G401 (cell line): ENCODE measurements around the gene CEP76. TPM values are rescaled to one million over a fixed set of nuclear protein-coding genes. Genes with fewer than 3 reads are reported as not detected.

ENCODE experiments used
- DNase-seq: peaks from one replicate; pipeline ENCODE4 v3.0.0-alpha.2; 2015; ENCODE audit warnings: low spot score
- in situ Hi-C: cut with HindIII; loops from 2 replicates; pipeline ENCODE4 v1.10.0; 2016; ENCODE audit warnings: low sequenced_read_pairs, mixed read lengths
- total RNA-seq: library from RNA; depleted of rRNA; stranded (reverse); fragments of >200 nt; shearing (Covaris generic); gene quantifications from 2 replicates; pipeline ENCODE4 v1.2.3, GENCODE V29; 2014

Gene CEP76
- total RNA-seq, 1 experiment from 2014 or later, result 21.7 TPM

DNA sequence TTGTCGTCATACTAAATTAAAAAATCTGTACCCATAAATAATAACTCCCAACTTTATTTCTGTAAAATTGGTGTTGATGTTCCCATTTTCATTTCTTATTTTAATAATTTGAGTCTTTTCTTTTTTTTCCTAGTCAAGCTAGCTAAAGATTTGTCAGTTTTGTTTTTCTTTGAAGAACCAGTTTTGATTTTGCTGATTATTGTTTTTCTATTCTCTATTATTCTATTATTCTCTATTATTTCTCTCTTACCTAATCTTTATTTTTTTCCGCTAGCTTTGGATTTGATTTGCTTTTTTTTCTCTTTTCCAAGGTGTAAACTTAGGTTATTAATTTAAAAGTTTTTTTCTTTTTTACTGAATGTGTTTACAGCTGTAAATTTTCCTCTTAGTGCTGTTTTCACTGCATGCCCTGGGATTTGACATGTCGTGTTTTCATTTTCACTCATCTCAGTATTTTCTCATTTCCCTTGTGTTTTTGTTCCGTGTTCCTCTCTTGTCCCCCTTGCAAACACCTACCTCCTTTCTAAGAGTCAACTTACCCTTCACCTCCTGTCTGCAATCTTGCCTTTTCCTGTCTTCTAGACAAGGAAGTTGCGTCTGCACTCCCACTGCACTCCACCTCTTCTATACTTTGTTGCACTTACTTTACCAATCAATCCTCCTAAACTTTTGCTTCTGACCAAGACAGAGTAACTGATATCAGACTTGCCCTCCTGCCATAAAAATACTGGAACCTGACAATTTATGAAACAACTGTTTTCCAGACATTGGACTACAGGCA is 19.2 kb upstream of the CEP76 start:
- no peak for DNase-seq
- in situ Hi-C loops, result no loop called here

DNA sequence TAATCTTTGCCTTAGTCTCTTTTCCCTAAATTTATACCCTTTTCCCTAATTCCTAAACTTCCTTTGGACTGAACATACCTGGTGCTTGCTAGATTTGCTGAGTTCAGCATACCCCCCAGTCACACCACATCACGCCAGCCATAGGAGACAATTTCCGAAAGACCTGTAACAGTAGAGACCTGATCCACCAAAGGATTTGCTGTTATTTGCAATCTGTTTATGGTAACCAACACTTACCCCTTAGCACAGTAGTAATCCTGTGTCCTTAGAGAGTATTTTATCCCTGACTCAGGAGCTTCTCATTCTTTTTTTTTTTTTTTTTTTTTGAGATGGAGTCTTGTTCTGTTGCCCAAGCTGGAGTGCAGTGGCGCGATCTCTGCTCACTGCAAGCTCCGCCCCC is 8.9 kb upstream of the CEP76 start:
- DNase-seq, result no peak
- in situ Hi-C loops, result no loop called here

DNA sequence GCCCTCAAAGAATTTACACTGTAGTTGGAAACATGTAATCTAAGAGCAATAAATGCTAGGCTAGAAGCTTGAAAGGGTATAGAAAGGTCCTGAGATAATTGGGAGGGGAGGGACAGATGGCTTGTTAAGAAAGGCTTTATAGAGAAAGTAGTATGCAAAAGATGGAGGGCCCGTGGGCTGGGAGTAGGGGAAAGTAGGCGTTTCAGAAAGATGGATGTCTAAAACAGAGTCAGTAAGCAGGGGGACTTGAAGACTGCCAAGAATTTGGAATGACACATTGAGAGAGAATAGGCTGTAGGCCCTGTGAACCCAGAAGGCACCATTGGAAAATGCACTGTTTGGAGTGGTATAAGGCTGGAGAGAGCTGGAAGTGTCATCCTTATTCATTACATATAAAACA is 1.1 kb upstream of the CEP76 start:
- in situ Hi-C loops, result no loop called here
- DNase-seq, result peak; percentile 33

DNA sequence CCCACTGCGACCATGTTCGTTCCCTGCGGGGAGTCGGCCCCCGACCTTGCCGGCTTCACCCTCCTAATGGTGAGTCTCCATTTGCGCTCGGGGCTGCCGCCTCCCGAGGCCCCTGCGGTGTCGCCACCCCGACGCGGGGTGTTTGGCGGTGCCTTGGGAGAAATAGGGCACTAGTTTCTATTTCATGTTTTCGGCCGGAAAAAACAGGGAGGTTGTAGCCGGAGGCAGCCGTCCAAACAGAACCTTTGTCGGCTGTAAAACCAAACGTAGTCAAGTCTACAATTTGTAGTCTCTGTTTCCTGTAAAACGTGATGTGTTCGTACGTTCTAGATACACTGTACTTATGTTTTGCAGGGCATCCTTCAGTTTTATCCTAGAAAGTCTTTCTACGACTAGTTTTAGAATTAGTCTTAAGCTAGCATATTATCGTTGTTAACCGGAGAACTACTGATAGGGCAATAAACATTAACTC is 609 bp upstream of the CEP76 start:
- DNase-seq, result no peak
- in situ Hi-C loops, result no loop called here

DNA sequence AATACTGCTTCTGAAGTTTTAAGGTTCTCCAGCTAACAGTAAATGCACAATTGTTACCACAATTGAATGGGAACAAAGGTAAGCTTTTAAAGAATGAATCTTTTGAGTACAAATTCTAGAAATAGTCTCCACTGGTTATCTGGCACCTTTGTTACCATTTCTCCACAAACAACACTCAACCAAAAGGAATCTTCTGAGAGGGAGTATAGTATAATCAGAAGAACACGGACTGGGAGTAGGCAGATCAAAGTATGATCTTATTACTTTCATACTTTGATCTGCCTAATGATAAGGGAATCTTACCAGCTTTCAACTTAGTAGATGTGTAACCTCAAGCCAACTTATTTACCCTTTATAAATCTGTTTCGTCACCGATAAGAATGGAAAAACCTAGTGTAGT is 1.4 kb downstream of the CEP76 start:
- in situ Hi-C loops, result no loop called here

DNA sequence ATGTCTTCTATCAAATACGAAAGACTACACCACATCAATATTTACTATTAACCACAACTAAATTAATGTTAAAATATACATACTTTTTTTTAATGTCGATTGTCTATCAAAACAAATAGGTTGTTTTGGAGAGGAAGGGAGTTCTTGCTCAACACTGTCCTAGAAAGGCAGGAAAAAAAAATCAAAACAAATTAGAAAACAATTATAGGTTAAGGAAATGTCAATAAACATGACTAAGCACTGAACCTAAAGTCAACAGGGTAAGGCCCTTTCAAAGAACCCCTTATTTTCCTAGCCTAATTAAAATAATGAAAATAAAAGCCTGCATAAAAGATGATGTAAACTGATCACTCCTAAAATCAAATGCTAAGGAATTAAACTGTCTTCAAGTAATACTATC is 2.8 kb downstream of the CEP76 start:
- in situ Hi-C loops, result no loop called here
- DNase-seq, result no peak

More for the DNA sequence above, 1.4 kb downstream of the CEP76 start:
- DNase-seq, result no peak

DNA sequence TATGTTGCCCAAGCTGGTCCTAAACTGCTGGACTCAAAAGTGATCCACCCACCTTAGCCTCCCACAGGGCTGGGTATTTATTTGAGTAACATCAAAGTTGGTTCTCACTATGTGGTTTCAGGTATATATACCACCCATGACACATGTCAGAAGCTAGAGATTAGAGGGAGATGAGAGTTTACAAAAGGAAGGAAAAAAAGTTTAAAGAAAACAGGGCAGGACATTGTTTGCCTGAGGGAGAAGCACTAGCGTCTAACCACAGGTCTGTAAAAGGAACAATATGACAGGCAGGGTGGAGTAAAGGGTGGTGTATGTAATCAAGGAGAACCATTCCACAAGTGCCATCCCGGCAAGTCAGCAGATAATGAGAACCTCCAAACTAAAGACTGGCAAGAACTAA is 8.5 kb downstream of the CEP76 start:
- in situ Hi-C loops, result no loop called here

DNA sequence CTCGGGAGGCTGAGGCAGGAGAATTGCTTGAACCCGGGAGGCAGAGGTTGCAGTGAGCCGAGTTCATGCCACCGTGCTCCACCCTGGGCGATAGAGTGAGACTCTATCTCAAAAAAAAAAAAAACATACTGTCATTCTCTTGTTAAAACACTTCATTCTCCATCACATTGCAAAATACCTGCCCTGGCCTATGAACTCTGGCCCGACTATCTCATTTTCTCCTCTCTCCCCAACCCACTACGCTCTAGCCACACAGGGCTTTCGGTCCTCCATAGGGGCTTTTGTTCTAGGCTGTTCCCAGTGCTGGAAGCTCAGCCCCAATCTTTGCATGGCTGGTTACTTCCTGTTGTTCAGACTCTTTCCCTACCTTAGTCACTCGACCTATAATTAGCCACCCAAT is 10.3 kb downstream of the CEP76 start:
- no peak for DNase-seq
- in situ Hi-C loops, result no loop called here

More for the DNA sequence above, 8.5 kb downstream of the CEP76 start:
- DNase-seq, result no peak

DNA sequence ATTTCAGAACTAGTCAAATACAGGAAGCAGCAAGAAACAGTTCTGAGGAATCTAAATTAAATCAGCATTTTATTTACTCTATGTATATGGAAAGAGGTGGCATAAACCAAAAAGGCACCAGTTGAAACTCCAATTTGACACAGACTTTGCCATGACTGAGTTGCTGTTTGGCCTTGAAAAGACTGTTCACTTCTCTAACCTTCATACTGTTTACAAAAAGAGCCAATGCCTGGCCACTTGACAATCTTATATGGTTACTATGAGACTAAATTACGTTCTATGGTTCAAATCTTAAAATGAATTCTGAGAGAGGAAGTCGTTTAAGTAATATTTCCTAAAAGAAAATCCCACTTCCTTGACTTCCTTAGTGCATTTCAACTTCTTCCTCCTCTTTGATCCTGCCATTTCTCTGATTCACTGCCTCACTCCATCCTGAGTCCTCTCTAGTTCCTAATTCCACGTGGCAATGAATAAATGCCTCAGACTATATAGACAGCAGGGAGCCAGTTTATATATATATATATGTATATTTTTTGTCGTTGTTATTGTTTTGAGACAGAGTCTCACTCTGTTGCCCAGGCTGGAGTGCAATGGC is 13.2 kb downstream of the CEP76 start:
- DNase-seq, result no peak

DNA sequence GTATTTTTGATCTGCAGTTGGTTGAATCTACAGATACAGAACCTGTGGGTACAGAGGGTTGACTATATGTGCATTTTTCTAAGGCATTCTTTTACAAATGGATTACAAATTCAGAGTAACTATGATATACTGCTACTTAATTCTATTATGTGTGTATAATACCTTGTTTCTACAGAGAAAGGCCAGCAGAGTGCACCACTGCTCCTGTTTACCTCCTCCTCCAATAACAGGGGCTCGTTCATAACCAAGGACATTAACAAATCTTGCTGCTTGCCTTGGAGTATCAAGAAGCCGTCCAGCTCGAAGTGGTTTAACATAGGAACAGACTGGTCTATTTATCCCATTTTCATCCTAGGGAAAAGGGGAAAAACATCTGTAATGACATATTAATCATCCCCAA is 16.4 kb downstream of the CEP76 start:
- in situ Hi-C loops, result no loop called here
- peak; percentile 7 for DNase-seq

More for the DNA sequence above, 13.2 kb downstream of the CEP76 start:
- in situ Hi-C loops, result no loop called here

DNA sequence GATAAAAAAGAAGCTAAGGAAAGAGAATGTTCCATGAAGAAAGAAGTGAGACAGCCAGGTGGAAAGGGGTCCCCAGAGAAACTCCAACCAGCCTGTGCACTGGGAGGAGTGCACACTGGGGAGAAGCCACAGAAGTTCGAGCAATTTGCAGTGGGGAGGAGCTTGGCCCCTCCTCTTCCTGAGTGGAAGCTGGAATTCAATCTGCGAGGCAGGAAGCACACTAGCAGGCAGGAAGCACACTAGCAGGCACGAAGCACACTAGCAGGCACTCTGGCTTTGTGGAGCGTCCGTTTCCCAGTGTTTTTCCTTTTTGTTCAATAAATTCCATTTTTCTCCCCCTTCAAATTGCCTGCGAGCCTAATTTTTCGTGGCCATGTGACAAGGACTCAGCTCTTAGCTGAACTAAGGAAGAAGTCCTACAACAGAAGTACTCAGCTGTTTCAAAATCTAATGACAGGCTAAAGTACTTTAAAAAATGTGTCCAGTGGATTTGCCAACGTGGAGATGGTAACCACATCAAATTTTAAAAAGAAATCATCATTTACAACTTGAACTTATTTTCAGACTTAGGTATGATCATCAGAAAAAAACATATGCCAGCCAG is 23.2 kb downstream of the CEP76 start:
- DNase-seq, result peak; percentile 18
- in situ Hi-C loops, result no loop called here

DNA sequence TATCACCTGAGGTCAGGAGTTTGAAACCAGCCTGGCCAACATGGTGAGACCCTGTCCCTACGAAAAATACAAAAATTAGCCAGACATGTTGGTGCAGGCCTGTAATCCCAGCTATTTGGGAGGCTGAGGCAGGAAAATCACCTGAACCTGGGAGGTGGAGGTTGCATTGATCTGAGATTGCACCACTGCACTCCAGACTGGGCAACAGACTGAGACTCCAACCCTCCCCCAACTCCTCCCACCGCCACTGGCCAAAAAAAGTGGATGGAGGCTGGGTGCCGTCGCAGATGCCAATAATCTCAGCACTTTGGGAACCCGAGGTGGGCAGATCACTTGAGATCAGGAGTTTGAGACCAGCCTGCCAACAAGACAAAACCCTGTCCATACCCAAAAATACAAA is 34.5 kb downstream of the CEP76 start:
- no peak for DNase-seq
- in situ Hi-C loops, result no loop called here

DNA sequence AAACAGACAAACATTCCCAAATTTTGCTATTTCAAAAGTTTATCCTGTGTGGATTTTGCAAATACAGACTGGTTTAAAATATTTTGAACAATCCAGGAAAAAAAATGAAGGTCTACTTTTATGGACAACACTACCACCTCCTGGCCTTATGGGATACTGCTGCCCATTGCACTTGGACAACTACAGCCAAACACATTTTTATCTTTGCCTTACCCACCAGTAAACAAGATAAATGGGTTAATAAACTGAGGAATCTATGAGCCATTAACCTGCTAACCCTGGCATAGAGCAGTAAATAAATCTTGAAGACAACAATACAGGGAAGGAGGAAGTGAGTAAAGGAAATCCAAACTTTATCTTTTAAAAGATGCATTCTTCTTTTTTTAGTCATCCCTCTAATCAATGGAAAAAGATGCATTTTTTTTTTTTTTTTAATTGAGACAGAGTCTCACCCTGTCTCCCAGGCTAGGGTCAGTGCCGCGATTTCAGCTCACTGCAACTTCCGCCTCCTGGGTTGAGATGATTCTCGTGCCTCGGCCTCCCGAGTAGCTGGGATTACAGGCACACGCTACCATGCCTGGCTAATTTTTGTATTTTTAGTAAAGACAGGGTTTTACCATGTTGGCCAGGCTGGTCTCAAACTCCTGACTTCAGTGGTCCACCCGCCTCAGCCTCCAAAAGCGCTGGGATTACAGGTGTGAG is 42.5 kb downstream of the CEP76 start:
- in situ Hi-C loops, result no loop called here
- peak; percentile 77 for DNase-seq

DNA sequence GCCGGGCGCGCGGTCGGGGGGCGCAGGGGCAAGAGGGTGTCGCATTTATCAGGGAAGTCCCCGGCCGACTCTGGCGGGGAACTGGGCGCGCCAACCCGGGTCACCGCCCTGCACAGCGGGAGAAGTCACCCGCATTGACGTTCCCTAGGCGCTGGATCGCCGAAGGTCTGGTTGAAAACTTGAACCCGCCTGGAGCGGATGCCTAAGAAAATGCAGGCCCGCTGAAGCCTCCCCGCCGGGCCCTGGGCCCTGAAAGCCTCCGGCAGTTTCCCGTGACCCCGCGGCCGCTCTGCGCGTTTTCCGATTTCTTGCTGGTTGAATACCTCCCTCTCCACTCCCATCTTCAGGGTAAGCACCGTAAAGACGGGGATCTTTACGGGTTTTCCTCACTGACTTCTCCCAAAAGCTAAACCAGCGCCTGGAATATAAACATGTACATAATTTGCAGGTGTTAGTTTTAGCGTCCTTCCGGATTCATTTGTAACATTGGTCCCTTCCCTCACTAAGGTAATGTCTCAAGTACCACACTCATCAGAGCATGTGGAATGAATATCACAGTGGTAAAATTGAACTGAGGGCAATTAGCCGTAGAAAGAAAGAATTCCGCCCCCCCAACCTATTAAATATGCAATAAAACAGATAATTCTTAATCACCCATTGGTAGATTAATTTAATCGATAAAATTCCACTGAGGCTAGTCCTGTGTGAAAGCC is 43.9 kb downstream of the CEP76 start:
- in situ Hi-C loops, result no loop called here
- DNase-seq, result peak; percentile 62

DNA sequence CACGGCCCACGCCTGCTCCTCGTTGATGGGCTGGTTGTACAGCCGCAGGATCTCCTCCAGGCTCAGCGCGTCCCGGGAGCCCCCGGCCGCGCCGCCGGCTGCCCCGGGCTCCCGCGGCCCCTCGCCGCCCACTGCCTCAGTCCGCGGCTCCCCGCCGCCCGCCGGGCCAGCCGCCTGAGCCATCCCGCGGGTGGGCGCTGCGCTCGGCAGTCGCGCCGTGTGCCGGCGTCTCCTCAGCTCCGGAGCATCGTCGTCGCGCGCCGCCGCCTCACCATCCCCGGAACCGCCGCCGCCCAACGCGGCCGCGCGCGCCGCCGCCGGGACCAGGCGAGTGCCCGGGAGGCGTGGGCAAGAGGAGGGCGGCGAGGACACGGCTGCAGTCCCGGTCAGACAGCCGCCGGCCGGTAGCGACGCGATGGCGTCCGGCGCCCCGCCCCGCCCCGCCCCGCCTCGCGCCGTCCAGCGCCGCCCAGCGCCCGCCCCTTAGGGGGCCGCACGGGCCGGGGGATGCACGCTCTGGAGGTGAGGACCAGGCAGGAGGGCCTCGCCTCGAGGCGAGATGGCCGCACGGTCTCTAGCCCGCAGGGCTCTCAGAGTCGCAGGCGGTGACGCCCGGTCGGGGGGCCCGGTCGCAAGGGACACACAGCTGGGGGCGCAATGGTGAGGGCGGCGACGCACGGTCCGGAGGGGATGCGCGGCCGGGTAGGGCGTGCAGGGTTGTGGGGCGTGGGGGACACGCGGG is 44.7 kb downstream of the CEP76 start, which contains the start of gene SPIRE1:
SPIRE1 (minus strand) TSS at position 424 of the 742 bp plus-strand sequence; CDS start at position 183, 241 bp downstream.
- DNase-seq, result peak; percentile 72
- in situ Hi-C loops, result no loop called here

DNA sequence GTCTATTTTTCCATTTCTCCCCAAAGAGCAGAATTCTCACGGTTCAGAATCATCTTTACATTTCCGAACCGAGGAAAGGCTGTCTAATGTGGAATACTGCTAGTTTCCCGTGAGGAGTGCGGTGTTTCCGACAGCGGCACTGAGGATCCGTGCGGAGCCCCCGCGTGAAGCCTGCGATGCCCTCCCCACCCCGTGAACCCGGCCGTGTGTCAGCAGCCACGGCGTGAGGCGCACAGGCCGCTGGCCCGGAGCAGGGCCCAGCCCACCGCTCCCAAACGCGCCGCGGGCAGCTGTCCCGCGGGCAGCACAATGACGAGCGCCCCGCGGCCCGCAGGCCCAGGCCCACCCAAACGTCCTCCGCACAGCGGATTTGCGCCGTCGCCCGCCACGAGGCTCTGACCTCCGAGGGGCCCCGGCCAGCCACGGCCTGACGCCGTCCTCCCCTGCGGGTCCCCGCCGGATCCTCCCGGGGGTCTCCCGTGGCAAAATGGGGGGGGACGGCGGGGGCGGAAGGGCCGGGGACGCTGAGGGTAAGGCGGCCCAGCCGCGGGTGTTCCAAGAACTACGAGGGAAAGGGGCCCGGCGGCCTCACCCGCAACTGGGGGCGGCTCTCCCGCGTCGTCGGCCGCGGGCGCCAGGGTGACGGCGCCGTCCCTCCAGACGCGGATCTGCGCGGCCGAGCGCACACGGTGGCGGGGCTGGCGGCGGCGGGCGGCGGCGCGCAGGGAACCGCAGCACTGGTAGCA is 45.4 kb downstream of the CEP76 start:
- in situ Hi-C loops, result no loop called here
- DNase-seq, result peak; percentile 54

DNA sequence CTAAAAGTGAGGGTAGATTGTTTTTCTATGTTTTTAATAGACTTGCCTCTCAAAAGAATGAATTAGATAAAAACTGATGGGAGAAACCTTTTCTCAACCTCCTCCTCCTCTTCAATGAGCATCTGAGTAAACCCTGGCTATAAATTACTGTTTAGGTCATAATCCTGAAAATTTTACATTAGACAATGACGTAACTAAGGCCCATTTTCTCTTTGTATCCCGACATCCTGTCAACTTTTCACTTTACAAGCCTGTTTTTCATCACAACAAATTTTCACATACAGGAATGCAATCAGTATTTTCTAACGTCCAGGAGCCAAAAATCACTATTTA is 46.0 kb downstream of the CEP76 start:
- in situ Hi-C loops, result no loop called here
- no peak for DNase-seq

DNA sequence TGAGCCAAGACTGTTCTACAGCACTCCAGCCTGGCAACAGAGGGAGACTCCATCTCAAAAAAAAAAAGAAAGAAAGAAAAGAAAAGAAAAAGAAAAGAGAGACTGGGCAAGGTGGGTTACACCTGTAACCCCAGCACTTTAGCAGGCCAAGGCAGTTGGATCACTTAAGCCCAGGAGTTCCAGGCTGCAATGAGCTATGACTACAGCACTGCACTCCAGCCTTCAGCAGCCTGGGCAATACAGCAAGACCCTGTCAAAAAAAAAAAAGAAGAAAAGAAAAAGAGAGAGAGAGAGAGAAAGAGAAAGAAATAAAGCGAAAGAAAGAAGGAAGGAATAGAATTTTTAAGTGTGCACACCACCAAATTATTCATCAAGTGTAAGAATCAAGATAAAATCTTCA is 47.6 kb downstream of the CEP76 start:
- DNase-seq, result no peak
- in situ Hi-C loops, result no loop called here
